ENCODE results near the gene CBX8.

DNA sequence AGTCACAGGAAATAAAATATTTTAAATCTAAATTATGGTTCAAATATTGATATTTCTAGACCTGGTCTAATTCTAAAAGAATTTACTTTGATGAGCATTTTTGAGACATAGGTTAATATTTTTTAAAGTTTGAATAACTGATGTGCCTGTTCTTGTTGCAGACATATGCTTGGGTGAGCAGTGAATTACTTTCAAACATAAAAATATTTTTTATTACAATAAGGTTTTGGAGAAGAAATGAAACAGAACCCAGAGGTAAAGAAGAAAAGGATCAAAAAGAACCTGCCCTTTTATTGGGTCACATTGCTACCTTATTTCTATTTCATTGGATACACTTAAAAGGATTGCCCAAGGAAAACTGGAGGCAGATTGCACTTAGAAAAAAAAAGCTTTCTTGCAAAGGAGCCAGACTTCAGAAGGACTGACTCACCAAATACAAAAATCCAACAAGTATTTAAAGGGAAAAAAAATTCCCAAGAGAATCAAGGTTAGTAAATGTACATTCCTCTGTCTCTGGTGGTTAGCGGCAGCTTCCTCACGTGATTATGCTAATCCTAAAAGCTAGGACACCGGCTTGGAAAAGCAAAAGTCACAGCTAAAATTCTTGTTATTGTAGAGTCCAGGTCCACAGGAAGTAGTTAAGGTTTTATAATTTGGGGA lies 47.6 kb downstream of the CBX8 start:
- TF ChIP-seq, protein P1, sequence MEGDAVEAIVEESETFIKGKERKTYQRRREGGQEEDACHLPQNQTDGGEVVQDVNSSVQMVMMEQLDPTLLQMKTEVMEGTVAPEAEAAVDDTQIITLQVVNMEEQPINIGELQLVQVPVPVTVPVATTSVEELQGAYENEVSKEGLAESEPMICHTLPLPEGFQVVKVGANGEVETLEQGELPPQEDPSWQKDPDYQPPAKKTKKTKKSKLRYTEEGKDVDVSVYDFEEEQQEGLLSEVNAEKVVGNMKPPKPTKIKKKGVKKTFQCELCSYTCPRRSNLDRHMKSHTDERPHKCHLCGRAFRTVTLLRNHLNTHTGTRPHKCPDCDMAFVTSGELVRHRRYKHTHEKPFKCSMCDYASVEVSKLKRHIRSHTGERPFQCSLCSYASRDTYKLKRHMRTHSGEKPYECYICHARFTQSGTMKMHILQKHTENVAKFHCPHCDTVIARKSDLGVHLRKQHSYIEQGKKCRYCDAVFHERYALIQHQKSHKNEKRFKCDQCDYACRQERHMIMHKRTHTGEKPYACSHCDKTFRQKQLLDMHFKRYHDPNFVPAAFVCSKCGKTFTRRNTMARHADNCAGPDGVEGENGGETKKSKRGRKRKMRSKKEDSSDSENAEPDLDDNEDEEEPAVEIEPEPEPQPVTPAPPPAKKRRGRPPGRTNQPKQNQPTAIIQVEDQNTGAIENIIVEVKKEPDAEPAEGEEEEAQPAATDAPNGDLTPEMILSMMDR (conservative IDR thresholded peaks at IDR 0.05 in 1 of 2, IDR thresholded peaks at IDR 0.05 in 1 of 2; ENCODE audit: extremely low read depth in 1 of 2, insufficient read depth in 1 of 2, low read depth in 1 of 2, low read length in 2 of 2) = no peak
- no peak for TF ChIP-seq EZH2 (IDR thresholded peaks at IDR 0.05; ENCODE audit: borderline replicate concordance, low read length)

Data from mammary epithelial cell (primary cell).